HCT116 (cell line): ENCODE data around the gene GDF2. TPM values are rescaled to one million over a fixed set of nuclear protein-coding genes. Genes with fewer than 3 reads are reported as not detected.

Experiments
- ATAC-seq: fragments of 200-7000 bp; cut with Tn5 transposase; 2 replicates; pipeline ENCODE4 v1.9.1; 2020; ENCODE audit warnings: mild to moderate bottlenecking, moderate library complexity
- BruUV-seq: library from RNA; stranded (reverse); fragments of 400-500 nt; replicated peaks from 2 replicates; lab custom pipeline; 2021; lab: Mats Ljungman, UMichigan
- CTCF ChIA-PET: fragments of 300-600 bp; sonication (Branson Sonifier 250); formaldehyde crosslinking; loops from one replicate; lab custom pipeline; 2021; ENCODE audit warnings: antibody characterized with exemption; lab: Charles Lee
- POLR2A ChIA-PET: fragments of 300-600, 350-600 bp; sonication (Branson Sonifier 250); formaldehyde crosslinking; loops from one replicate; lab custom pipeline; 2021; ENCODE audit warnings: antibody characterized with exemption; lab: Charles Lee
- RAD21 ChIA-PET, 2 experiments: fragments of 300-600 bp; sonication (Branson Sonifier 250); formaldehyde crosslinking; loops; one replicate each; lab custom pipeline; 2023; ENCODE audit warnings: low total read pairs in 2 of 2; ENCODE audit not compliant: uncharacterized antibody in 2 of 2, unreplicated experiment in 2 of 2, low non-redundant PET in 1 of 2; lab: Charles Lee
- DNase-seq: peaks from one replicate; pipeline ENCODE4 v3.0.0-alpha.2; 2010; ENCODE audit warnings: low read depth, low spot score
- H2AFZ ChIP-seq: fragments of 200-600 bp; shearing (Covaris generic), sonication (generic); 2 replicates; pipeline ENCODE4 v1.6.1; 2017; ENCODE audit warnings: low read depth, mixed run types, mixed read lengths, antibody characterized with exemption, low read length; ENCODE audit not compliant: poor library complexity, severe bottlenecking
- H3K27ac ChIP-seq: 2 replicates; pipeline ENCODE4 v1.5.1; 2012; ENCODE audit warnings: low read depth, low read length
- H3K27me3 ChIP-seq: fragments of 200-600 bp; sonication (generic); 2 replicates; pipeline ENCODE4 v1.6.1; 2016; ENCODE audit warnings: mixed run types, low read length, mixed read lengths; ENCODE audit not compliant: insufficient read depth
- H3K36me3 ChIP-seq, 2 experiments: fragments of 200-500 bp in 1 of 2; fragments of 200-600 bp in 1 of 2; sonication (Bioruptor generic) in 1 of 2; sonication (generic) in 1 of 2; 2 replicates each; pipeline versions ENCODE4 v1.5.1 to v1.6.1; 2014 to 2016; ENCODE audit warnings: low read length in 2 of 2, inconsistent platforms in 1 of 2, mixed read lengths in 1 of 2, mixed run types in 1 of 2; ENCODE audit not compliant: insufficient read depth in 2 of 2, control insufficient read depth in 1 of 2
- H3K4me1 ChIP-seq, 2 experiments: fragments of 200-600 bp in 1 of 2; sonication (generic) in 1 of 2; 2 replicates each; pipeline versions ENCODE4 v1.5.1 to v1.6.1; 2012 to 2017; ENCODE audit warnings: low read length in 2 of 2, inconsistent platforms in 1 of 2, mild to moderate bottlenecking in 1 of 2, mixed read lengths in 1 of 2, mixed run types in 1 of 2, moderate library complexity in 1 of 2; ENCODE audit not compliant: insufficient read depth in 2 of 2, control insufficient read depth in 1 of 2
- H3K4me2 ChIP-seq: fragments of 200-600 bp; sonication (generic); 2 replicates; pipeline ENCODE4 v1.6.1; 2017; ENCODE audit warnings: mixed run types, low read length, mixed read lengths
- H3K4me3 ChIP-seq, 2 experiments: fragments of 200-600 bp in 1 of 2; sonication (generic) in 1 of 2; replicated peaks in 1 of 2; 2 replicates each; pipeline ENCODE4 v1.5.1; 2011 to 2016; ENCODE audit warnings: low read length in 2 of 2, control low read depth in 1 of 2, low read depth in 1 of 2, mild to moderate bottlenecking in 1 of 2, mixed read lengths in 1 of 2, mixed run types in 1 of 2
- H3K79me2 ChIP-seq: fragments of 200-600 bp; sonication (generic); 2 replicates; pipeline ENCODE4 v1.6.1; 2017; ENCODE audit warnings: mild to moderate bottlenecking, mixed run types, low read length, moderate library complexity, mixed read lengths; ENCODE audit not compliant: insufficient read depth
- H3K9ac ChIP-seq: fragments of 200-600 bp; sonication (generic); 2 replicates; pipeline ENCODE4 v1.6.1; 2016; ENCODE audit warnings: low read length, mixed read lengths
- H3K9me2 ChIP-seq: fragments of 200-600 bp; sonication (generic), shearing (Covaris generic); 2 replicates; pipeline ENCODE4 v1.6.1; 2017; ENCODE audit warnings: mixed run types, mild to moderate bottlenecking, moderate library complexity; ENCODE audit not compliant: insufficient read depth
- H3K9me3 ChIP-seq, 2 experiments: fragments of 200-500 bp in 1 of 2; fragments of 200-600 bp in 1 of 2; sonication (Bioruptor generic) in 1 of 2; sonication (generic) in 1 of 2; 2 replicates each; pipeline ENCODE4 v1.6.1; 2014 to 2017; ENCODE audit warnings: low read length in 2 of 2, mixed read lengths in 2 of 2, inconsistent platforms in 1 of 2, low read depth in 1 of 2, mild to moderate bottlenecking in 1 of 2, mixed run types in 1 of 2, moderate library complexity in 1 of 2; ENCODE audit not compliant: control insufficient read depth in 1 of 2, insufficient read depth in 1 of 2
- H4K20me1 ChIP-seq: fragments of 200-600 bp; sonication (generic), shearing (Covaris generic); 2 replicates; pipeline ENCODE4 v1.6.1; 2017; ENCODE audit warnings: mixed run types, mild to moderate bottlenecking, moderate library complexity; ENCODE audit not compliant: insufficient read depth
- CEBPB ChIP-seq: IDR thresholded peaks from 2 replicates; pipeline ENCODE4 v1.6.1; 2012; ENCODE audit warnings: low read depth
- EZH2 ChIP-seq: fragments of 200-600 bp; sonication (generic); IDR thresholded peaks from 2 replicates; pipeline ENCODE4 v1.6.1; 2017; ENCODE audit warnings: antibody characterized with exemption, mixed run types
- EZH2phosphoT487 ChIP-seq: fragments of 200-600 bp; IDR thresholded peaks from 2 replicates; pipeline ENCODE4 v1.6.1; 2018; ENCODE audit warnings: antibody characterized with exemption, borderline replicate concordance
- FOSL1 ChIP-seq: IDR thresholded peaks from 2 replicates; pipeline ENCODE4 v1.6.1; 2012; ENCODE audit warnings: low read depth
- JUND ChIP-seq: IDR thresholded peaks from 2 replicates; pipeline ENCODE4 v1.6.1; 2012
- POLR2A ChIP-seq: IDR thresholded peaks from 2 replicates; pipeline ENCODE4 v1.7.0; 2011; ENCODE audit warnings: borderline replicate concordance; ENCODE audit not compliant: insufficient read depth, insufficient read length; ENCODE audit errors: extremely low read depth
- POLR2AphosphoS5 ChIP-seq: IDR thresholded peaks from 2 replicates; pipeline ENCODE4 v1.6.1; 2011; ENCODE audit warnings: mild to moderate bottlenecking, low read depth, low read length, moderate library complexity
- SIN3A ChIP-seq: IDR thresholded peaks from 2 replicates; pipeline ENCODE4 v1.6.1; 2012; ENCODE audit warnings: low read depth
- SP1 ChIP-seq: IDR thresholded peaks from 2 replicates; pipeline ENCODE4 v1.6.1; 2012; ENCODE audit warnings: low read depth
- SRF ChIP-seq: IDR thresholded peaks from 2 replicates; pipeline ENCODE4 v1.6.1; 2012; ENCODE audit warnings: low read depth
- TCF7L2 ChIP-seq: IDR thresholded peaks from 2 replicates; pipeline ENCODE4 v1.7.0; 2011; ENCODE audit warnings: borderline replicate concordance, inconsistent platforms; ENCODE audit not compliant: insufficient read depth, insufficient read length; ENCODE audit errors: extremely low read depth
- YY1 ChIP-seq: IDR thresholded peaks from 2 replicates; pipeline ENCODE4 v1.6.1; 2011; ENCODE audit warnings: low read length, low read depth, moderate library complexity, mild to moderate bottlenecking; ENCODE audit not compliant: insufficient replicate concordance; ENCODE audit errors: extremely low read depth
- intact Hi-C: fragments of 100-400 bp; cut with micrococcal nuclease; formaldehyde crosslinking; loops from 2 replicates; pipeline ENCODE4 v1.10.0; 2022
- total RNA-seq: library from RNA; stranded (reverse); gene quantifications from one replicate; pipeline ENCODE4 v1.2.1, GENCODE V29; 2021; ENCODE audit not compliant: unreplicated experiment
- TF ChIP-seq, protein P1 (sequence below): IDR thresholded peaks from 2 replicates; pipeline ENCODE4 v1.6.1; 2012

GDF2 gene
- total RNA-seq, 1 experiment from 2014 or later: not detected

DNA sequence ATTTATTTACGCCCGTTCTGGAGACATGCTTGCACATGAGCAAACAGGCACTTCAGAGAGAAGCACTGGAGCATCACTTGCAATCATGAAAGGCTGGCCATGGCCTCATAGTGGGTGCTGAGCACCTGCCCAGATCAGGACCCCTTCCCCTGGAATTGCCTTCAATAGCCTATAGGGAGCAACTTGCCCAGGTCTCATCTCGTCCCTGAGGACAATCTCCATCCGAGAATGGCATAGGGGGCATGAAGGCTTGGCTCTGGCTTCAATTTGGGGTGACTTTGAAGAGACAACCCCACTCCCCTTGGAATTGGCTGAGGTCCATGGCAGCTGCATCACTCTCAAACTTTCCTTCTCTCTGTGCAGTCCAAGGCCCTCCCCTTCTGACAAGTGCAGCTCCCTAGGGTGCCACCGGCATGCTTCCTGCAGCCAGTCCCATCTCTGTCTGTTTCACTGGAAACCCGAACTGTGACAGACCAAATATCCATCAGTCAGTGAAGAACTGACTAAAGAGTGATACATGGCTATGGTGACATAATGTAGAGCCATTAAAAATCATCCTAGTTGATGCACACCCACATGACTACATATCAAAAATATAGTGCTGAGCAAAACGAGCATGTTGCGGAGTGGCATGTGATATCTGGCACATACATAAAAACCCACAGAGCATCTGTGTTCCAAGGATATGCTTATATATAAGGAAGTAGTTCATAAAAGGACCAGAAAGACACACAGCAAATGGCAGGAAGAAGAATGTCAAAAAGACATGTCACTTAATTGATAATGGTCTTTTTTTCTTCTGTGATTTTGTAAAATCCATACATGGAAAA lies 12.4 kb downstream of the GDF2 start:
- Histone ChIP-seq H3K9me2 (no peaks in the 10 kb centered on the region), H4K20me1 (no peaks in the 10 kb centered on the region), H3K27ac (no peak overlapping the region), H3K9me3 (no peaks in the 10 kb centered on the region), H3K4me2 (no peak overlapping the region), H3K4me1 (peaks cover 0 to 11% of the 10 kb centered on the region in 2 experiments; a peak in 1 of 4 replicates), H2AFZ (no peak overlapping the region), H3K79me2 (no peaks in the 10 kb centered on the region), H3K9ac (no peak overlapping the region), H3K27me3 (0 out of 2 replicates have a peak, but pooled peaks cover 9% of the 10 kb centered on the region), H3K36me3 (no peaks in the 10 kb centered on the region), H3K4me3 (no peak overlapping the region)
- POLR2A ChIA-PET: no interaction called here
- ATAC-seq: no peak
- no TSS peak for BruUV-seq
- no peak for TF ChIP-seq EZH2
- TF ChIP-seq FOSL1: no peak
- TF ChIP-seq SP1: no peak
- TF ChIP-seq POLR2A: no peak
- no peak for TF ChIP-seq POLR2AphosphoS5
- no peak for TF ChIP-seq JUND
- TF ChIP-seq EZH2phosphoT487: no peak
- no peak for TF ChIP-seq TCF7L2
- no peak for TF ChIP-seq YY1
- TF ChIP-seq SRF: no peak
- TF ChIP-seq SIN3A: no peak
- no peak for TF ChIP-seq CEBPB
- TF ChIP-seq, protein P1, sequence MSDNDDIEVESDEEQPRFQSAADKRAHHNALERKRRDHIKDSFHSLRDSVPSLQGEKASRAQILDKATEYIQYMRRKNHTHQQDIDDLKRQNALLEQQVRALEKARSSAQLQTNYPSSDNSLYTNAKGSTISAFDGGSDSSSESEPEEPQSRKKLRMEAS: no peak
- DNase-seq: no peak
- CTCF ChIA-PET: no interaction called here
- RAD21 ChIA-PET: no interaction called here
- intact Hi-C loops: no loop called here
